Liver (tissue), 3 donors: ENCODE measurements around the gene NR2E1.

ENCODE experiments used
- EGR1 ChIP-seq, 2 donors: IDR thresholded peaks; 2 replicates each; pipeline ENCODE4 v1.6.1; 2016 to 2018; ENCODE audit warnings: antibody characterized with exemption in 2 of 2, low read depth in 2 of 2
- JUND ChIP-seq, 2 donors: IDR thresholded peaks; 2 replicates each; pipeline ENCODE4 v1.6.1; 2016; ENCODE audit warnings: antibody characterized with exemption in 2 of 2
- NR2F2 ChIP-seq: IDR thresholded peaks from 2 replicates; pipeline ENCODE4 v1.6.1; 2016; ENCODE audit warnings: antibody characterized with exemption
- RAD21 ChIP-seq, 2 donors: IDR thresholded peaks; 2 replicates each; pipeline ENCODE4 v1.6.1; 2016; ENCODE audit warnings: antibody characterized with exemption in 2 of 2, mild to moderate bottlenecking in 2 of 2
- TAF1 ChIP-seq: conservative IDR thresholded peaks from 2 replicates; pipeline ENCODE4 v1.6.1; 2016; ENCODE audit warnings: antibody characterized with exemption, mild to moderate bottlenecking
- YY1 ChIP-seq: IDR thresholded peaks from 2 replicates; pipeline ENCODE4 v1.6.1; 2016; ENCODE audit warnings: antibody characterized with exemption, mild to moderate bottlenecking
- TF ChIP-seq, protein P1 (sequence below): fragments of 150-350 bp; IDR thresholded peaks from 2 replicates; pipeline ENCODE4 v1.5.1; 2017; ENCODE audit warnings: improper control_type of control experiment, low read depth, low read length; ENCODE audit not compliant: missing input control
- TF ChIP-seq, protein P2 (sequence below): IDR thresholded peaks from 2 replicates; pipeline ENCODE4 v1.6.1; 2016; ENCODE audit warnings: antibody characterized with exemption, mild to moderate bottlenecking
- TF ChIP-seq, protein P3 (sequence below): IDR thresholded peaks from 2 replicates; pipeline ENCODE4 v1.6.1; 2016; ENCODE audit warnings: antibody characterized with exemption
- TF ChIP-seq, protein P4 (sequence below): IDR thresholded peaks from 2 replicates; pipeline ENCODE4 v1.6.1; 2016; ENCODE audit warnings: antibody characterized with exemption
- donor health status: healthy.
- donor health status: healthy.

DNA sequence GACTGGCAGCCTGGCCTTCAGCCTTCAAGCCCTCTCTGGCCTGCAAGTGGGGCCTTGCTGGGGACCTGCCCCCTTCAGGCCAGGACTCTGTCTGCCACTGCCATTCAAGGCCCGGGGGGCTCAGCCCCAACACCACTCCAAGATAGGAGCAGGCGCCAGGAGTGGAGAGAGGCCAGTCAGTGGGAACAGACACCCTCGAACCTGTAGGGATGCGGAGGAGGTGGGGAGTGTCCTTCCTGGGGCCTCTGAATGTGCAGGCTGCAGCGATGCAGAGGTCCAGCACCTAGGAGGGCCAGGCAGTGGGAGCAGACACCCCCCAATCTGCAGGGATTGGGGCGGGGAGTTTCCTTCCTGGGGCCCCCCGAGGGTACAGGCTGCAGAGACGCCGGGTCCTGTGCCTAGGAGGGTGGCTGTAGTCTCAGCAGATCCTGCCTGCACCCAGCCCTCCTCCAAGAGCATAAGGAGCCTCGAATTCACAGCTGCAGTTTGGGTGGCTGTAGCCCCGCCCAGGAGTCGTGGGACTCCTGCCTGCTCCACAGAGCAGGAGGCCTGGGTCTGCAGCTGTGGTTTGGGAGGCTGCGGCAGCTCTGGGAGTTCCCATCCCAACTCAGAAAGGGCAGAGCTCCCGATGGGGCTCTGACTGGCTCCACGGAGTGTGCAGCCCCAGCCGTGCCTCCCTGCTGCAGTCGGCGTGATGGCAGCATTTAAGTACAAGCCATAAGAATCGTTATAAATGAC lies 33.1 kb downstream of the NR2E1 start:
- TF ChIP-seq JUND (IDR thresholded peaks at IDR 0.05) = no peak
- TF ChIP-seq, protein P1, sequence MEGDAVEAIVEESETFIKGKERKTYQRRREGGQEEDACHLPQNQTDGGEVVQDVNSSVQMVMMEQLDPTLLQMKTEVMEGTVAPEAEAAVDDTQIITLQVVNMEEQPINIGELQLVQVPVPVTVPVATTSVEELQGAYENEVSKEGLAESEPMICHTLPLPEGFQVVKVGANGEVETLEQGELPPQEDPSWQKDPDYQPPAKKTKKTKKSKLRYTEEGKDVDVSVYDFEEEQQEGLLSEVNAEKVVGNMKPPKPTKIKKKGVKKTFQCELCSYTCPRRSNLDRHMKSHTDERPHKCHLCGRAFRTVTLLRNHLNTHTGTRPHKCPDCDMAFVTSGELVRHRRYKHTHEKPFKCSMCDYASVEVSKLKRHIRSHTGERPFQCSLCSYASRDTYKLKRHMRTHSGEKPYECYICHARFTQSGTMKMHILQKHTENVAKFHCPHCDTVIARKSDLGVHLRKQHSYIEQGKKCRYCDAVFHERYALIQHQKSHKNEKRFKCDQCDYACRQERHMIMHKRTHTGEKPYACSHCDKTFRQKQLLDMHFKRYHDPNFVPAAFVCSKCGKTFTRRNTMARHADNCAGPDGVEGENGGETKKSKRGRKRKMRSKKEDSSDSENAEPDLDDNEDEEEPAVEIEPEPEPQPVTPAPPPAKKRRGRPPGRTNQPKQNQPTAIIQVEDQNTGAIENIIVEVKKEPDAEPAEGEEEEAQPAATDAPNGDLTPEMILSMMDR = no peak
- no peak for TF ChIP-seq RAD21 (IDR thresholded peaks at IDR 0.05)
- no peak for TF ChIP-seq YY1
- no peak for TF ChIP-seq EGR1 (IDR thresholded peaks at IDR 0.05; ENCODE audit: low read depth in 2 of 2)
- no peak for TF ChIP-seq NR2F2
- TF ChIP-seq TAF1 = no peak
- TF ChIP-seq, protein P2, sequence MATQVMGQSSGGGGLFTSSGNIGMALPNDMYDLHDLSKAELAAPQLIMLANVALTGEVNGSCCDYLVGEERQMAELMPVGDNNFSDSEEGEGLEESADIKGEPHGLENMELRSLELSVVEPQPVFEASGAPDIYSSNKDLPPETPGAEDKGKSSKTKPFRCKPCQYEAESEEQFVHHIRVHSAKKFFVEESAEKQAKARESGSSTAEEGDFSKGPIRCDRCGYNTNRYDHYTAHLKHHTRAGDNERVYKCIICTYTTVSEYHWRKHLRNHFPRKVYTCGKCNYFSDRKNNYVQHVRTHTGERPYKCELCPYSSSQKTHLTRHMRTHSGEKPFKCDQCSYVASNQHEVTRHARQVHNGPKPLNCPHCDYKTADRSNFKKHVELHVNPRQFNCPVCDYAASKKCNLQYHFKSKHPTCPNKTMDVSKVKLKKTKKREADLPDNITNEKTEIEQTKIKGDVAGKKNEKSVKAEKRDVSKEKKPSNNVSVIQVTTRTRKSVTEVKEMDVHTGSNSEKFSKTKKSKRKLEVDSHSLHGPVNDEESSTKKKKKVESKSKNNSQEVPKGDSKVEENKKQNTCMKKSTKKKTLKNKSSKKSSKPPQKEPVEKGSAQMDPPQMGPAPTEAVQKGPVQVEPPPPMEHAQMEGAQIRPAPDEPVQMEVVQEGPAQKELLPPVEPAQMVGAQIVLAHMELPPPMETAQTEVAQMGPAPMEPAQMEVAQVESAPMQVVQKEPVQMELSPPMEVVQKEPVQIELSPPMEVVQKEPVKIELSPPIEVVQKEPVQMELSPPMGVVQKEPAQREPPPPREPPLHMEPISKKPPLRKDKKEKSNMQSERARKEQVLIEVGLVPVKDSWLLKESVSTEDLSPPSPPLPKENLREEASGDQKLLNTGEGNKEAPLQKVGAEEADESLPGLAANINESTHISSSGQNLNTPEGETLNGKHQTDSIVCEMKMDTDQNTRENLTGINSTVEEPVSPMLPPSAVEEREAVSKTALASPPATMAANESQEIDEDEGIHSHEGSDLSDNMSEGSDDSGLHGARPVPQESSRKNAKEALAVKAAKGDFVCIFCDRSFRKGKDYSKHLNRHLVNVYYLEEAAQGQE = no peak
- TF ChIP-seq, protein P3, sequence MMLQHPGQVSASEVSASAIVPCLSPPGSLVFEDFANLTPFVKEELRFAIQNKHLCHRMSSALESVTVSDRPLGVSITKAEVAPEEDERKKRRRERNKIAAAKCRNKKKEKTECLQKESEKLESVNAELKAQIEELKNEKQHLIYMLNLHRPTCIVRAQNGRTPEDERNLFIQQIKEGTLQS = no peak
- TF ChIP-seq, protein P4, sequence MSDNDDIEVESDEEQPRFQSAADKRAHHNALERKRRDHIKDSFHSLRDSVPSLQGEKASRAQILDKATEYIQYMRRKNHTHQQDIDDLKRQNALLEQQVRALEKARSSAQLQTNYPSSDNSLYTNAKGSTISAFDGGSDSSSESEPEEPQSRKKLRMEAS = no peak
